VCaP (cell line): ENCODE measurements around the gene RNF40.

Source experiments
- H3K27ac ChIP-seq: fragments of 450-650 bp; 2 replicates; pipeline ENCODE4 v1.5.1; 2017
- CTCF ChIP-seq: fragments of 450-650 bp; conservative IDR thresholded peaks from 2 replicates; pipeline ENCODE4 v1.5.1; 2017; ENCODE audit warnings: mild to moderate bottlenecking, moderate library complexity

RNF40 gene

GRCh38 chr16:30736995-30737793 is 24.9 kb upstream of the RNF40 start:
- TF ChIP-seq CTCF: no peak
- no peak overlapping the region for H3K27ac ChIP-seq

- TF ChIP-seq CTCF: no peak
- no peak overlapping the region for H3K27ac ChIP-seq
These were observed 24.1 kb upstream of the RNF40 start for GRCh38 chr16:30737794-30738648.

GRCh38 chr16:30738984-30739951 is 22.9 kb upstream of the RNF40 start:
- no peak for TF ChIP-seq CTCF
- H3K27ac ChIP-seq: peak overlapping the region; percentile 57

GRCh38 chr16:30740364-30741251 is 21.5 kb upstream of the RNF40 start:
- no peak for TF ChIP-seq CTCF
- peak overlapping the region; percentile 57 for H3K27ac ChIP-seq

GRCh38 chr16:30741461-30741914 is 20.6 kb upstream of the RNF40 start:
- 0 out of 2 replicates have a peak overlapping the region, but pooled peaks have one; percentile 57 for H3K27ac ChIP-seq
- no peak for TF ChIP-seq CTCF

- TF ChIP-seq CTCF: no peak
- H3K27ac ChIP-seq: no peak overlapping the region
These were observed 18.4 kb upstream of the RNF40 start for GRCh38 chr16:30743716-30744115.
